ENCODE data around the gene BLOC1S3.

Gene BLOC1S3

GRCh38 chr19:45211751-45212381, 33.3 kb downstream of the BLOC1S3 start:
- no peak for TF ChIP-seq CTCF (IDR thresholded peaks at IDR 0.05)

DNA sequence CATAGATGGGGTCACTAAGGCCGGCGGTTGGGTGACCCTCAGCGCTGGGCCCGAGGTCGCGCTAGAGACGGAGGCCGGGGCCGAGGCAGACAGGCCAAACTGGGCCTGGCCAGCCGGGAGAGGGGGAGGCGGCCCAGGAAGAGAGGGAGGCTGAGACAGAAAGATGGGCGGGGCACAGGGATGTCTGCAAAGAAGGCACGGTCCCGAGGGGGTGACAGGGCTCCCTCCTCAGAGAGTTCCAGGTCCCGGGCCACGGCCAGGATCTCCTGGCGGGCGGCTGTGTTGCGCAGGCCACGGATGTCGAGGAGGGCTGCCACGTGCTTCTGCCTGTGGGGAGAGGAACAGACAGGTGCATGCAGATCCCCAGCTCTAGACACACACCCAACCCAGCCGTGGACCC, 34.4 kb downstream of the BLOC1S3 start:
- no peak for TF ChIP-seq CTCF (IDR thresholded peaks at IDR 0.05)

- no peak for TF ChIP-seq CTCF (IDR thresholded peaks at IDR 0.05)
Observed at GRCh38 chr19:45215391-45216191, 37.0 kb downstream of the BLOC1S3 start.

DNA sequence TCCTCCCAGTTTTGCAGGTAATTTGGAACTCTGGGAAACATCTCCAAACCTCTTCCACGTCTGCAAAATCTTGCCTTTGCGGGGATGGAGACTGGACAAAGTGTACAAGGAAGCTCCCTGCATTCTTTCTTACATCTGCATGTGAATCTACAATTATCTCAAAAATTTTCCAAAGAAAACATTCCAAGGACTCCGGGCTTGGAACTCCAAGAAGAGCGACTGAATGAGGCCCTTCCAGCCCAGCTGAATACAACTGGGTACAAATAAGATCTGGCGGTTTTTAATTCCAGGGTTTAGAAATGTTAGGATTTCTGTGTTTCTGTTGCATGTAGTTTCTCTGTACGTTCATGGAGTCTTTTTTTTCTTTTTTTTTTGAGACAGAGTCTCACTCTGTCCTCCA, 38.1 kb downstream of the BLOC1S3 start:
- TF ChIP-seq CTCF (IDR thresholded peaks at IDR 0.05), result no peak

DNA sequence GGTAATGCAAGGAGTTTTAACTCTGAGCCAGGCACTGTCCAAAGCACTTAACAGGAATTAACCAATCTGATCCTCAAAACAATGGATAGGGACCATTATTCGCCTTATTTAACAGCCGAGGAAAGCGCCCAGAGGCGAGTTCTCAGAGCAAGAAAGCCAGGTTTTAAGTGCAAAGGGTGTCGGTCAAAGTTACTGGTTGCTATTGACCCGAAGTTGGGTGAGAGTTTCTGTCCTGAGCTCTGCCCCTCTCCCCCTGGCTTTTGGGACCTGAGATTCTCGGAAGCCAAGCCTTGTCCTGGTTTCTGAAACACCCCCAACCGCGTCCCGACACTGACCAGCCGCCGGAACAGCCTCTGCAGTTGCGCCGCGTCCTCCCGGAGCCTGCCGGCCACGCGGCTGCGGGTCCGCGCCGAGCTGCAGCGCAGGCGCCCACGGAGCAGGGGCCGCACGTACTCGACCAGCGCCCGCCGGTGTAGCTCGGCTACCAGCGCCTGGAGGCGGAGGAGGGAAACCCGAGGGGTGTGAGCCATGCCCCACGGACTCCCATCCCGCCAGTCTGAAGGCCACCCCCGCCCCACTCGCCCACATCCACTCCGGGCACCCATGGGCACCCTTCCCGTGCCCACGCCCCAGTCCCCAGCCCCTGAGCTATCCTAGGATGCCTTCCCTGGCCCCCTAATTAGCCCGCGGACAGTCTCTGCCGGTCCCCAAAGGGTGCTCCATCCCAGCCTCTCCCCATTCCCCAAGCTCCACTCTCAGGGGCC, 38.8 kb downstream of the BLOC1S3 start:
- TF ChIP-seq CTCF (IDR thresholded peaks at IDR 0.05), result no peak

- no peak for TF ChIP-seq CTCF (IDR thresholded peaks at IDR 0.05)
Observed at GRCh38 chr19:45217957-45218334, 39.4 kb downstream of the BLOC1S3 start.

DNA sequence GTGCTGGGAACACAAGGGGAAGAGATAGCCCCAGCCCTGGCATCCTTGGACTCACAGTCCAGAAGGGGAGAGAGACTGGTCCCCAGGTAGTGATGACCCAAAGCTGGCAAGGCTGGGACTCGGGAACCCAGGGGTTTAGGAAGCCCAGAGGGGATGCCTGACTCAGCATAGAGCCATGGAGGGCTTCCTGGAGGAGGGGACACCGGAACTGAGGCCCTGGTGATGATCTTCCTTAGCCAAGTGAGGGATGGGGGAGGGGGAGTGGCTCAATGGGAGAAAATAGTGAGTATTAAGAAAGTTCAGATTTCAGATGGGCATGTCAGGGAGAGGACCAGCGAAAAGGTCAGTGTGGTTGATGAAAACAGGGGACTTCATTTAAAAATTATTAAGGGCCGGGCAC, 39.8 kb downstream of the BLOC1S3 start:
- no peak for TF ChIP-seq CTCF (IDR thresholded peaks at IDR 0.05)
